Measurements from ENCODE around the gene SORCS2.

The SORCS2 gene

GRCh38 chr4:7262134-7262533, 69.8 kb downstream of the SORCS2 start:
- DNase-seq (ENCODE audit: low read depth in 1 of 2, low spot score in 1 of 2), result no peak

- DNase-seq (ENCODE audit: low read depth in 1 of 2, low spot score in 1 of 2), result no peak
Measured at GRCh38 chr4:7263166-7263565, 70.8 kb downstream of the SORCS2 start.

GRCh38 chr4:7264694-7265093, 72.4 kb downstream of the SORCS2 start:
- no peak for DNase-seq (ENCODE audit: low read depth in 1 of 2, low spot score in 1 of 2)

- DNase-seq (ENCODE audit: low read depth in 1 of 2, low spot score in 1 of 2), result no peak
Measured at GRCh38 chr4:7266525-7267292, 74.4 kb downstream of the SORCS2 start.

GRCh38 chr4:7267829-7268228, 75.5 kb downstream of the SORCS2 start:
- no peak for DNase-seq (ENCODE audit: low read depth in 1 of 2, low spot score in 1 of 2)

- DNase-seq (ENCODE audit: low read depth in 1 of 2, low spot score in 1 of 2), result no peak
Measured at GRCh38 chr4:7268941-7269340, 76.6 kb downstream of the SORCS2 start.

GRCh38 chr4:7270121-7270520, 77.8 kb downstream of the SORCS2 start:
- DNase-seq (ENCODE audit: low read depth in 1 of 2, low spot score in 1 of 2), result no peak

GRCh38 chr4:7272404-7272803, 80.1 kb downstream of the SORCS2 start:
- no peak for DNase-seq (ENCODE audit: low read depth in 1 of 2, low spot score in 1 of 2)

GRCh38 chr4:7273738-7274297, 81.5 kb downstream of the SORCS2 start:
- DNase-seq (ENCODE audit: low read depth in 1 of 2, low spot score in 1 of 2), result no peak

- DNase-seq (ENCODE audit: low read depth in 1 of 2, low spot score in 1 of 2), result no peak
Measured at GRCh38 chr4:7275067-7275466, 82.7 kb downstream of the SORCS2 start.

- no peak for DNase-seq (ENCODE audit: low read depth in 1 of 2, low spot score in 1 of 2)
Measured at GRCh38 chr4:7275490-7276154, 83.3 kb downstream of the SORCS2 start.

GRCh38 chr4:7276515-7276914, 84.2 kb downstream of the SORCS2 start:
- no peak for DNase-seq (ENCODE audit: low read depth in 1 of 2, low spot score in 1 of 2)

GRCh38 chr4:7278071-7278765, 85.9 kb downstream of the SORCS2 start:
- no peak for DNase-seq (ENCODE audit: low read depth in 1 of 2, low spot score in 1 of 2)

GRCh38 chr4:7278981-7279380, 86.6 kb downstream of the SORCS2 start:
- no peak for DNase-seq (ENCODE audit: low read depth in 1 of 2, low spot score in 1 of 2)

GRCh38 chr4:7279902-7280301, 87.6 kb downstream of the SORCS2 start:
- no peak for DNase-seq (ENCODE audit: low read depth in 1 of 2, low spot score in 1 of 2)

- DNase-seq (ENCODE audit: low read depth in 1 of 2, low spot score in 1 of 2), result no peak
Measured at GRCh38 chr4:7280926-7281690, 88.8 kb downstream of the SORCS2 start.

GRCh38 chr4:7281691-7282665, 89.6 kb downstream of the SORCS2 start:
- no peak for DNase-seq (ENCODE audit: low read depth in 1 of 2, low spot score in 1 of 2)

- no peak for DNase-seq (ENCODE audit: low read depth in 1 of 2, low spot score in 1 of 2)
Measured at GRCh38 chr4:7282786-7283440, 90.6 kb downstream of the SORCS2 start.

All from stimulated activated CD4-positive, alpha-beta T cell treated with anti-CD3 and anti-CD28 coated beads, Interleukin-15, amount 100 ng/mL, for 1 hour (primary cell).